ENCODE results near the gene ACOXL. TPM values are rescaled to one million over a fixed set of nuclear protein-coding genes. Genes with fewer than 3 reads are reported as not detected.
A peak's percentile ranks its signal among the peaks of the same experiment; 100 is the strongest.

The ACOXL gene
- total and polyA plus RNA-seq, 3 experiments from 2014 or later = 0.27 TPM; not detected in 2

DNA sequence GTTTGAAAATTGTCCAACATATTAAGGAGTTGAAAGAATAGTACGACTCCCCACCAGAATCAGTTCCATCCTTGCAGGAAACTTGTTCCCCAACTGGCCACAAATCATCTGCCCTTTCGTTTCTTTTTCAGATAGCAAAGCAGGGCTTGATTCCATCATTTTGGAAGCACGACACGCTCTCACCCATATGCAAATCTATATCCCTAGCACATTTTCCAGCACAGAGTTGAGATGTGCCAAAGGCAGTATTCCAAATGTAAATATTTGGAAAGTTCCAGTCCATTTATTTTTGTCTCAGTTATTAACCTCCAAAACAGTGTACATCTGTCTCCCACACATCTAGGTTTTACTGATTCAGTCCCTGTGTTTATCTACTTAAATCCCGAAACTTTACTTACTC lies 259.5 kb downstream of the ACOXL start:
- Histone ChIP-seq H3K27me3 (ENCODE audit: insufficient read depth, low read length, poor library complexity, severe bottlenecking) (no peaks in the 10 kb centered on the region), H3K36me3 (ENCODE audit: insufficient read depth, low read length) (no peaks in the 10 kb centered on the region), H3K4me1 (ENCODE audit: insufficient read depth, low read length) (peaks cover 16% of the 10 kb centered on the region), H3K4me3 (ENCODE audit: low read length) (no peak overlapping the region), H3K27ac (ENCODE audit: low read depth, low read length) (no peak overlapping the region), H3K9me3 (ENCODE audit: low read length) (no peaks in the 10 kb centered on the region)
- peaks cover 0 to 12% (median 0%) of the 10 kb centered on the region in 3 donors for H3K36me3 Mint-ChIP-seq
- H3K4me3 Mint-ChIP-seq = no peak overlapping the region
- peaks cover 0 to 5% (median 2%) of the 10 kb centered on the region in 5 donors for H3K9me3 Mint-ChIP-seq
- no peak for DNase-seq
- H3K27me3 Mint-ChIP-seq = peaks cover 5 to 22% of the 10 kb centered on the region in 2 donors
- ChIA-PET CTCF (no interaction called here), POLR2A (no interaction called here)
- H3K27ac Mint-ChIP-seq = no peak overlapping the region
- H3K4me1 Mint-ChIP-seq = peaks cover 21 to 31% (median 22%) of the 10 kb centered on the region in 3 donors

- no peak for DNase-seq
- Histone ChIP-seq H3K27me3 (ENCODE audit: insufficient read depth, low read length, poor library complexity, severe bottlenecking) (no peaks in the 10 kb centered on the region), H3K9me3 (ENCODE audit: low read length) (no peaks in the 10 kb centered on the region), H3K4me1 (ENCODE audit: insufficient read depth, low read length) (peaks cover 16% of the 10 kb centered on the region), H3K4me3 (ENCODE audit: low read length) (no peak overlapping the region), H3K36me3 (ENCODE audit: insufficient read depth, low read length) (no peaks in the 10 kb centered on the region), H3K27ac (ENCODE audit: low read depth, low read length) (no peak overlapping the region)
- Mint-ChIP-seq H3K27me3 (peaks cover 5 to 22% of the 10 kb centered on the region in 2 donors), H3K36me3 (peaks cover 0 to 12% (median 0%) of the 10 kb centered on the region in 3 donors), H3K27ac (peak overlapping the region in 2 of 8 donors; percentile 11 to 76), H3K9me3 (peaks cover 0 to 5% (median 2%) of the 10 kb centered on the region in 5 donors), H3K4me1 (peaks cover 21 to 31% (median 22%) of the 10 kb centered on the region in 3 donors), H3K4me3 (no peak overlapping the region)
- POLR2A ChIA-PET = no interaction called here
- CTCF ChIA-PET = no interaction called here
Observed at GRCh38 chr2:110992886-110993285, 260.5 kb downstream of the ACOXL start.

- no peaks in the 10 kb centered on the region for H3K27me3 ChIP-seq (ENCODE audit: insufficient read depth, low read length, poor library complexity, severe bottlenecking)
- Mint-ChIP-seq H3K4me3 (peak overlapping the region in 6 of 7 donors; percentile 38 to 75 (median 63)), H3K27ac (peak overlapping the region in 6 of 8 donors; percentile 15 to 85 (median 56)), H3K4me1 (peaks cover 21 to 31% (median 22%) of the 10 kb centered on the region in 3 donors), H3K9me3 (peaks cover 0 to 5% (median 2%) of the 10 kb centered on the region in 5 donors), H3K36me3 (peaks cover 0 to 12% (median 0%) of the 10 kb centered on the region in 3 donors), H3K27me3 (peaks cover 5 to 22% of the 10 kb centered on the region in 2 donors)
- ChIA-PET POLR2A (no interaction called here), CTCF (no interaction called here)
- H3K4me1 ChIP-seq (ENCODE audit: insufficient read depth, low read length) = peaks cover 16% of the 10 kb centered on the region
- H3K36me3 ChIP-seq (ENCODE audit: insufficient read depth, low read length) = no peaks in the 10 kb centered on the region
- H3K9me3 ChIP-seq (ENCODE audit: low read length) = no peaks in the 10 kb centered on the region
- H3K27ac ChIP-seq (ENCODE audit: low read depth, low read length) = no peak overlapping the region
- H3K4me3 ChIP-seq (ENCODE audit: low read length) = no peak overlapping the region
- no peak for DNase-seq
Observed at GRCh38 chr2:110993557-110994231, 261.3 kb downstream of the ACOXL start.

DNA sequence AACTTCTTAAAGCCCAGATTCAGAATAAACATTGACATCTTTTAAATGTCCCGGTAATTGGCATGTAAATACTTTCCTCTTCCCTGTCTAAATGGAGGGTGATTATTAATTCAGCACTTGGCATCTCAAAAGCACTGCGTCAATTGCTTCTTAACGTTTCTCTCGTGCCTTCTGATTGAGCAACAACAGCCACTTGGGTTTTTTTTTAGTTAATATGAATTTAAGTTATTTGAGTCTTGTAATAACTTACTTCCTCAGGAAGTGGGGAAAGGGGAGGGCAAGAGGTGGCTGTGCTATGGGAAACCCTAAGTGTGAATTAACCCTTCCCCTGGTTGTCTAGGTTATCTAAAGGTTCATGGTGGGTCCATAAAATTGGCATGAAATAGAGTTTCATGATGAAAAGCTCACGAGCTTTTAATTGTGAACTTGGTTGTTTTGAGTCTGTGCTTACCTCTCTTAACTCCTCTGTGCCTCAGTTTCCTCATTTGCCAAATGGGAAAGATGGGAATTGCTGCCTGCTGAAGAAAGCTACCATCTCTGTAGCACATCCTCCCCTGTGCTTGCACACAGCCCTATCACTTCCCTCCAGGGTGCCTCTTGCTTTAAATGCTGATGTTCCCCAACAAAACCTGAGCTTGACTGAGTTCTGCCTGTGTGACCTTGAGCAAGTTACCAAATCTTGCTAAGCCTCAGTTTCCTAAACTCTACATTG lies 262.0 kb downstream of the ACOXL start:
- ChIA-PET CTCF (interaction anchor here (1.4 kb wide), 1 partner anchor 13 kb away, joined by 3 read pairs; no protein-coding TSS in a partner anchor), POLR2A (no interaction called here)
- Mint-ChIP-seq H3K9me3 (peaks cover 0 to 5% (median 2%) of the 10 kb centered on the region in 5 donors), H3K36me3 (peaks cover 0 to 10% (median 0%) of the 10 kb centered on the region in 3 donors), H3K4me1 (peaks cover 21 to 31% (median 22%) of the 10 kb centered on the region in 3 donors), H3K27ac (peak overlapping the region; percentile 15 to 85 (median 52)), H3K27me3 (peaks cover 5 to 22% of the 10 kb centered on the region in 2 donors), H3K4me3 (peak overlapping the region in 6 of 7 donors; percentile 38 to 75 (median 63))
- Histone ChIP-seq H3K27me3 (ENCODE audit: insufficient read depth, low read length, poor library complexity, severe bottlenecking) (no peaks in the 10 kb centered on the region), H3K4me3 (ENCODE audit: low read length) (no peak overlapping the region), H3K27ac (ENCODE audit: low read depth, low read length) (no peak overlapping the region), H3K9me3 (ENCODE audit: low read length) (no peaks in the 10 kb centered on the region), H3K4me1 (ENCODE audit: insufficient read depth, low read length) (peaks cover 16% of the 10 kb centered on the region), H3K36me3 (ENCODE audit: insufficient read depth, low read length) (no peaks in the 10 kb centered on the region)
- DNase-seq = peak in 1 of 5 donors; percentile 31

DNA sequence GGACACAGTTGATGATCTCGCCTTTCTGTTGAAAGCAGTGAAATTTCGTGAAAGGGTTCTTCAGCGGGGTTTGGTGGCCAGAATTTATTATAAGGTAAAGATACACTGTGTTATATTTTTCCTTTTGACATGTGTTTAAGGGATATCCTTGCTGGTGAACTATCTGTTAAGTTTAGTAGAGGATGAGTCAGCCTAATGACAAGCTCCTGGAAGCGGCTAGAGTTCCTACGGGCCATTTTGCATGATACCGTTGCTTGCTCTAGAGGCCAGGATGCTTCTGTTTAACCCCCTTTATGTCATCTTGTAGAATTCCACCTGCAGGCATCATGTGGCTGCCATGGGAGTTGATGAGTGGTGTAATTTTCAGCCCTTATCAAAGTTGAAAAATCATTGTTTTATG lies 263.5 kb downstream of the ACOXL start:
- ChIA-PET CTCF (interaction anchor here (1.4 kb wide), 1 partner anchor 14 kb away, joined by 3 read pairs; no protein-coding TSS in a partner anchor), POLR2A (no interaction called here)
- H3K27me3 Mint-ChIP-seq = peaks cover 5 to 21% of the 10 kb centered on the region in 2 donors
- no peaks in the 10 kb centered on the region for H3K9me3 ChIP-seq (ENCODE audit: low read length)
- no peak for DNase-seq
- H3K9me3 Mint-ChIP-seq = peaks cover 0 to 2% (median under 1%) of the 10 kb centered on the region in 5 donors
- no peak overlapping the region for H3K27ac ChIP-seq (ENCODE audit: low read depth, low read length)
- H3K36me3 Mint-ChIP-seq = peaks cover 0 to 3% (median 0%) of the 10 kb centered on the region in 3 donors
- H3K4me3 ChIP-seq (ENCODE audit: low read length) = no peak overlapping the region
- H3K4me1 ChIP-seq (ENCODE audit: insufficient read depth, low read length) = peaks cover 16% of the 10 kb centered on the region
- H3K27ac Mint-ChIP-seq = no peak overlapping the region
- H3K36me3 ChIP-seq (ENCODE audit: insufficient read depth, low read length) = no peaks in the 10 kb centered on the region
- H3K4me1 Mint-ChIP-seq = peaks cover 21 to 31% (median 22%) of the 10 kb centered on the region in 3 donors
- no peak overlapping the region for H3K4me3 Mint-ChIP-seq
- no peaks in the 10 kb centered on the region for H3K27me3 ChIP-seq (ENCODE audit: insufficient read depth, low read length, poor library complexity, severe bottlenecking)

- peaks cover 21 to 27% (median 22%) of the 10 kb centered on the region in 3 donors for H3K4me1 Mint-ChIP-seq
- Histone ChIP-seq H3K4me3 (ENCODE audit: low read length) (no peak overlapping the region), H3K4me1 (ENCODE audit: insufficient read depth, low read length) (peaks cover 16% of the 10 kb centered on the region), H3K36me3 (ENCODE audit: insufficient read depth, low read length) (no peaks in the 10 kb centered on the region), H3K27ac (ENCODE audit: low read depth, low read length) (no peak overlapping the region), H3K9me3 (ENCODE audit: low read length) (no peaks in the 10 kb centered on the region), H3K27me3 (ENCODE audit: insufficient read depth, low read length, poor library complexity, severe bottlenecking) (no peaks in the 10 kb centered on the region)
- H3K36me3 Mint-ChIP-seq = peaks cover 0 to 4% (median 0%) of the 10 kb centered on the region in 3 donors
- H3K9me3 Mint-ChIP-seq = peaks cover 2 to 5% (median 4%) of the 10 kb centered on the region in 5 donors
- CTCF ChIA-PET = no interaction called here
- H3K27ac Mint-ChIP-seq = no peak overlapping the region
- DNase-seq = no peak
- H3K27me3 Mint-ChIP-seq = peaks cover 7 to 24% of the 10 kb centered on the region in 2 donors
- POLR2A ChIA-PET = no interaction called here
- no peak overlapping the region for H3K4me3 Mint-ChIP-seq
Observed at GRCh38 chr2:110997331-110998045, 265.1 kb downstream of the ACOXL start.

DNA sequence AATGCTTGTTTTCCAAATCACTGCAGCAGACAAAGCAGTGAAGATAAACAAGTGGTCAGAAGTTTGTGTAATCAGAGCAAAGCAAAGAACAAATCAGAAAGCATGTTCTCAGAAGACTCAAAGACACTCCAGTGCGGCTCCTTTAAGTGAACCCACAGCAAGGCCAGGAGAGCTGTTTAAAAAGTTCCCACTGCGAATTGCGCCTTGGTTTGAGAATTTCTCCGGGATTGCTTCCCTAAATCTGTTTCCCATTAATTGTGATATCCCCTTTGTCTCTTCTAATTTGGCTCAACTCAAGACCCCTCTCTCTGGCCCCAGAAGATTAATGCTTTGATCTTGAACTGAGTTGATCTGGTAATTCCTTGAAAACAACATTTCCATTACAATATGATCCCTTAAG lies 265.9 kb downstream of the ACOXL start:
- Histone ChIP-seq H3K36me3 (ENCODE audit: insufficient read depth, low read length) (no peaks in the 10 kb centered on the region), H3K4me1 (ENCODE audit: insufficient read depth, low read length) (peaks cover 13% of the 10 kb centered on the region), H3K9me3 (ENCODE audit: low read length) (no peaks in the 10 kb centered on the region), H3K27me3 (ENCODE audit: insufficient read depth, low read length, poor library complexity, severe bottlenecking) (no peaks in the 10 kb centered on the region), H3K4me3 (ENCODE audit: low read length) (no peak overlapping the region), H3K27ac (ENCODE audit: low read depth, low read length) (no peak overlapping the region)
- Mint-ChIP-seq H3K4me1 (peaks cover 14 to 19% (median 16%) of the 10 kb centered on the region in 3 donors), H3K27ac (no peak overlapping the region), H3K36me3 (peaks cover 0 to 4% (median 0%) of the 10 kb centered on the region in 3 donors), H3K9me3 (peaks cover 2 to 5% (median 4%) of the 10 kb centered on the region in 5 donors), H3K27me3 (peaks cover 7 to 21% of the 10 kb centered on the region in 2 donors), H3K4me3 (no peak overlapping the region)
- DNase-seq = no peak
- ChIA-PET CTCF (no interaction called here), POLR2A (no interaction called here)

Measured in CD8-positive, alpha-beta memory T cell (primary cell).